ENCODE measurements around the gene CEACAM1.

GRCh38 chr19:42560731-42561130, 32.5 kb upstream of the CEACAM1 start:
- TF ChIP-seq CTCF (IDR thresholded peaks at IDR 0.05; ENCODE audit: low read length) (no peak), EZH2 (optimal IDR thresholded peaks at IDR 0.05; ENCODE audit: low read depth, low read length) (no peak)
